Endothelial cell of umbilical vein (primary cell): ENCODE data around the gene LNPEP. TPM values are rescaled to one million over a fixed set of nuclear protein-coding genes. Genes with fewer than 3 reads are reported as not detected.

Experiments
- BruUV-seq: library from RNA; stranded (reverse); fragments of 400-500 nt; replicated peaks from 2 replicates; lab custom pipeline; 2021; lab: Mats Ljungman, UMichigan
- CTCF ChIA-PET: fragments of 300-600, 350-600 bp; sonication (Branson Sonifier 250); formaldehyde crosslinking; loops from one replicate; lab custom pipeline; 2021; ENCODE audit warnings: antibody characterized with exemption, inconsistent platforms; lab: Charles Lee
- POLR2A ChIA-PET: fragments of 300-600, 350-600 bp; sonication (Branson Sonifier 250); formaldehyde crosslinking; loops from one replicate; lab custom pipeline; 2021; ENCODE audit warnings: antibody characterized with exemption, inconsistent platforms; lab: Charles Lee
- DNase-seq: peaks from one replicate; pipeline ENCODE4 v3.0.0-alpha.2; 2011; ENCODE audit warnings: low read depth, low spot score
- FAIRE-seq: peaks from 2 replicates; lab custom pipeline; 2011; peaks lifted over from hg19 to GRCh38; lab: Jason Lieb, UNC
- H2AFZ ChIP-seq: 2 replicates; pipeline ENCODE4 v1.6.0; 2012; ENCODE audit warnings: low read depth, low read length, control low read depth, inconsistent platforms
- H3K27ac ChIP-seq: 2 replicates; pipeline ENCODE4 v1.5.1; 2011; ENCODE audit warnings: low read depth, mild to moderate bottlenecking, control low read depth, low read length, moderate library complexity; ENCODE audit not compliant: insufficient read depth
- H3K27me3 ChIP-seq, 2 experiments: 2 replicates each; pipeline versions ENCODE4 v1.6.0 to v1.6.1; 2011; ENCODE audit warnings: low read length in 2 of 2, mixed read lengths in 1 of 2; ENCODE audit not compliant: control insufficient read depth in 2 of 2, insufficient read depth in 2 of 2
- H3K36me3 ChIP-seq, 2 experiments: 2 replicates in 1 of 2; 3 replicates in 1 of 2; pipeline ENCODE4 v1.5.1; 2011; ENCODE audit warnings: low read length in 2 of 2, mild to moderate bottlenecking in 1 of 2, moderate library complexity in 1 of 2; ENCODE audit not compliant: control insufficient read depth in 2 of 2, insufficient read depth in 2 of 2; ENCODE audit errors: extremely low read depth in 1 of 2
- H3K4me1 ChIP-seq: 3 replicates; pipeline ENCODE4 v1.5.1; 2011; ENCODE audit warnings: mild to moderate bottlenecking, low read length; ENCODE audit not compliant: control insufficient read depth, insufficient read depth; ENCODE audit errors: extremely low read depth
- H3K4me2 ChIP-seq: 2 replicates; pipeline ENCODE4 v1.6.1; 2011; ENCODE audit warnings: low read length, control low read depth, mixed read lengths; ENCODE audit not compliant: insufficient read depth
- H3K4me3 ChIP-seq, 3 experiments: fragments of 200-600 bp in 1 of 3; sonication (generic), shearing (Covaris generic) in 1 of 3; replicated peaks in 1 of 3; 2 replicates each; pipeline ENCODE4 v1.5.1; 2011 to 2016; ENCODE audit warnings: control low read depth in 3 of 3, low read length in 3 of 3, mild to moderate bottlenecking in 2 of 3, inconsistent platforms in 1 of 3, low read depth in 1 of 3, moderate library complexity in 1 of 3; ENCODE audit not compliant: insufficient read depth in 1 of 3
- H3K79me2 ChIP-seq: 2 replicates; pipeline ENCODE4 v1.6.0; 2012; ENCODE audit warnings: low read length, inconsistent platforms; ENCODE audit not compliant: control insufficient read depth, insufficient read depth
- H3K9ac ChIP-seq: replicated peaks from 2 replicates; pipeline ENCODE3; 2011; ENCODE audit warnings: low read length, control low read depth; ENCODE audit not compliant: insufficient read depth; ENCODE audit errors: extremely low read depth
- H3K9me1 ChIP-seq: replicated peaks from 3 replicates; pipeline ENCODE4 v1.6.0; 2011; ENCODE audit warnings: mild to moderate bottlenecking, low read length; ENCODE audit not compliant: control insufficient read depth, insufficient read depth; ENCODE audit errors: extremely low read depth
- H3K9me3 ChIP-seq: replicated peaks from 2 replicates; pipeline ENCODE4 v1.5.1; 2012; ENCODE audit warnings: low read length, inconsistent platforms; ENCODE audit not compliant: control insufficient read depth, insufficient read depth
- H4K20me1 ChIP-seq: replicated peaks from 2 replicates; pipeline ENCODE3; 2011; ENCODE audit warnings: mild to moderate bottlenecking, low read length; ENCODE audit not compliant: control insufficient read depth, insufficient read depth; ENCODE audit errors: extremely low read depth
- EZH2 ChIP-seq: IDR thresholded peaks from 2 replicates; pipeline ENCODE4 v1.6.1; 2012; ENCODE audit warnings: borderline replicate concordance, low read depth, mild to moderate bottlenecking, moderate library complexity, low read length, inconsistent platforms; ENCODE audit not compliant: severe bottlenecking
- FOS ChIP-seq: IDR thresholded peaks from 2 replicates; pipeline ENCODE4 v1.6.1; 2011; ENCODE audit warnings: mild to moderate bottlenecking, low read length, moderate library complexity, borderline replicate concordance; ENCODE audit not compliant: insufficient read depth
- GATA2 ChIP-seq: IDR thresholded peaks from 2 replicates; pipeline ENCODE4 v1.7.0; 2011; ENCODE audit warnings: low read depth, mild to moderate bottlenecking, moderate library complexity, mixed read lengths, low read length; ENCODE audit not compliant: insufficient read length, insufficient read depth
- JUN ChIP-seq: IDR thresholded peaks from 2 replicates; pipeline ENCODE4 v1.6.1; 2011; ENCODE audit warnings: borderline replicate concordance, low read depth; ENCODE audit not compliant: insufficient read length, insufficient read depth
- MYC ChIP-seq: IDR thresholded peaks from one replicate; pipeline ENCODE4 v1.6.1; 2011; ENCODE audit warnings: mild to moderate bottlenecking, low read depth, low read length
- POLR2A ChIP-seq: IDR thresholded peaks from 2 replicates; pipeline ENCODE4 v1.6.1; 2012; ENCODE audit warnings: low read depth, mild to moderate bottlenecking, control low read depth, low read length
- POLR2AphosphoS5 ChIP-seq: IDR thresholded peaks from 2 replicates; pipeline ENCODE4 v1.6.1; 2012; ENCODE audit warnings: low read depth, mild to moderate bottlenecking, control low read depth, low read length, moderate library complexity; ENCODE audit not compliant: insufficient read depth
- dilution Hi-C: fragments of 300-500 bp; cut with MboI; formaldehyde crosslinking; loops from one replicate; pipeline ENCODE4 v1.15.0; 2019; ENCODE audit warnings: low sequenced_read_pairs; ENCODE audit not compliant: extremely low pct_ligation_motif_present
- intact Hi-C: fragments of 100-400 bp; cut with micrococcal nuclease; formaldehyde crosslinking; loops from one replicate; pipeline ENCODE4 v1.10.0; 2022
- polyA plus RNA-seq, 4 experiments: library from polyadenylated mRNA; depleted of rRNA in 3 of 4; stranded (reverse) in 3 of 4; unstranded in 1 of 4; fragments of >200 nt; gene quantifications; 2 replicates each; pipeline versions ENCODE4 v1.2.1 to v1.2.3, GENCODE V29; 2011 to 2012; ENCODE audit warnings: missing spikeins in 1 of 4
- total RNA-seq: library from RNA; stranded (reverse); gene quantifications from 2 replicates; pipeline ENCODE4 v1.2.3, GENCODE V29; 2021
- TF ChIP-seq, protein P1 (sequence below): IDR thresholded peaks from 2 replicates; pipeline ENCODE4 v1.6.1; 2011; ENCODE audit not compliant: insufficient read depth, insufficient read length
- TF ChIP-seq, protein P2 (sequence below), 2 donors: IDR thresholded peaks; 1 replicate in 1 of 2; 2 replicates in 1 of 2; pipeline ENCODE4 v1.5.1; 2011; ENCODE audit warnings: low read length in 2 of 2, mild to moderate bottlenecking in 2 of 2, moderate library complexity in 2 of 2, control low read depth in 1 of 2, inconsistent platforms in 1 of 2, low read depth in 1 of 2; ENCODE audit not compliant: insufficient read depth in 1 of 2; ENCODE audit errors: extremely low read depth in 1 of 2

LNPEP gene
- total and polyA plus RNA-seq, 2 donors (not counting 3 experiments of a cell fraction or from before 2014, with no cell fraction given) = 7.0 to 23.5 TPM

DNA sequence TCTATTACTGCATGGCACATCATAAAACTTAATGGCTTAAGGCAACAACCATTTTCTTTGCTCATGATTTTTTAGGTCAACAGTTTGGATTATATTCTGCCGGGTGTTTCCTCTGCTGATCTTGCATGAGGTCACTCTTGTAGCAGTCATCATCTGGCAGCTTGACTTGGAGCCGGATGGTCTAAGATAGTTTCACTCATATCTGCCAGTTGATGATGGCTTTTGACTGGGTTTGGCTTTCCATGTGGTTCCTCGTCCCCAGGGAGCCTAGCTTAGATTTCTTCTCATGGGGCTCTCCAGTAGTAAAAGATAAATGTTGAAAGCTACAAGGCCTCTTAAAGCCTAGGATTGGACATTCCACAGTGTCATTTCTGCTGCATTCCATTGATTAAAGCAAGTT is 27.4 kb downstream of the LNPEP start:
- TF ChIP-seq FOS (no peak), MYC (no peak), POLR2AphosphoS5 (no peak), JUN (peak; percentile 73)
- TF ChIP-seq, protein P1, sequence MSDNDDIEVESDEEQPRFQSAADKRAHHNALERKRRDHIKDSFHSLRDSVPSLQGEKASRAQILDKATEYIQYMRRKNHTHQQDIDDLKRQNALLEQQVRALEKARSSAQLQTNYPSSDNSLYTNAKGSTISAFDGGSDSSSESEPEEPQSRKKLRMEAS = no peak
- peak overlapping the region; percentile 51 for H3K27ac ChIP-seq
- no TSS peak for BruUV-seq
- H3K4me2 ChIP-seq = no peak overlapping the region
- H4K20me1 ChIP-seq = no peaks in the 10 kb centered on the region
- POLR2A ChIA-PET = no interaction called here
- peaks cover 18% of the 10 kb centered on the region for H3K79me2 ChIP-seq
- intact Hi-C loops (no loop called here), dilution Hi-C loops (no loop called here)
- H3K4me3 ChIP-seq = no peak overlapping the region
- H3K9me1 ChIP-seq = peaks cover 2% of the 10 kb centered on the region
- no peak overlapping the region for H2AFZ ChIP-seq
- FAIRE-seq (no peak), DNase-seq (peak; percentile 84)
- peaks cover 24% of the 10 kb centered on the region for H3K4me1 ChIP-seq
- no peaks in the 10 kb centered on the region for H3K27me3 ChIP-seq
- H3K36me3 ChIP-seq = no peaks in the 10 kb centered on the region
- CTCF ChIA-PET = interaction anchor here (1.0 to 1.8 kb wide), 3 partner anchors 10 to 95 kb away, joined by 4 to 7 read pairs (median 5); no protein-coding TSS in a partner anchor
- no peaks in the 10 kb centered on the region for H3K9me3 ChIP-seq
- no peak overlapping the region for H3K9ac ChIP-seq

DNA sequence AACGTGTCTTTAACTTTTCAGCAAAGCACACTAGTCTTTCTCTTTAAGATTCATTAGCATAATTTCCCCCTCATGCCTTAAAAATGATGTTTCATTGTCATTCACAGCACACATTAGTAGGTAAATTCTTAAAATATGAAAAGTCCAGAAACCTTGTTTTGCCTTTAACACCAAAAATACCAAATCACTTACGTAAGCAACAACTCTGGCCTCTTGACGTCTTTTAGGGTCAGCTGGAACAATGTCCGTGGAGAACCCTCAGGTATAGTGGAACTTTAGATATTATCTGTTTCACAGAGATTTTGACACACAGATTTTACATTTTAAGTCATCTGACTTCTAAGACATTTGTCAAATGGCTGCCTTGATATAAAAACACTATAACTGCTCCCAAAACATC is 30.9 kb downstream of the LNPEP start:
- BruUV-seq = no TSS peak
- Histone ChIP-seq H3K4me2 (no peak overlapping the region), H3K9me1 (peaks cover 2% of the 10 kb centered on the region), H3K79me2 (peaks cover 34% of the 10 kb centered on the region), H3K27me3 (no peaks in the 10 kb centered on the region), H2AFZ (no peak overlapping the region), H3K4me1 (peaks cover 34% of the 10 kb centered on the region), H3K9ac (no peak overlapping the region), H4K20me1 (no peaks in the 10 kb centered on the region), H3K4me3 (no peak overlapping the region), H3K36me3 (no peaks in the 10 kb centered on the region), H3K27ac (no peak overlapping the region), H3K9me3 (no peaks in the 10 kb centered on the region)
- FAIRE-seq (no peak), DNase-seq (no peak)
- ChIA-PET POLR2A (no interaction called here), CTCF (interaction anchor here (0.9 to 1.9 kb wide), 2 partner anchors 12 to 98 kb away, joined by 3 to 5 read pairs; no protein-coding TSS in a partner anchor)
- dilution Hi-C loops = no loop called here
- intact Hi-C loops = no loop called here
- TF ChIP-seq, protein P1 = no peak
- TF ChIP-seq POLR2AphosphoS5 = no peak
- TF ChIP-seq POLR2A = no peak
- no peak for TF ChIP-seq JUN
- TF ChIP-seq, protein P2, sequence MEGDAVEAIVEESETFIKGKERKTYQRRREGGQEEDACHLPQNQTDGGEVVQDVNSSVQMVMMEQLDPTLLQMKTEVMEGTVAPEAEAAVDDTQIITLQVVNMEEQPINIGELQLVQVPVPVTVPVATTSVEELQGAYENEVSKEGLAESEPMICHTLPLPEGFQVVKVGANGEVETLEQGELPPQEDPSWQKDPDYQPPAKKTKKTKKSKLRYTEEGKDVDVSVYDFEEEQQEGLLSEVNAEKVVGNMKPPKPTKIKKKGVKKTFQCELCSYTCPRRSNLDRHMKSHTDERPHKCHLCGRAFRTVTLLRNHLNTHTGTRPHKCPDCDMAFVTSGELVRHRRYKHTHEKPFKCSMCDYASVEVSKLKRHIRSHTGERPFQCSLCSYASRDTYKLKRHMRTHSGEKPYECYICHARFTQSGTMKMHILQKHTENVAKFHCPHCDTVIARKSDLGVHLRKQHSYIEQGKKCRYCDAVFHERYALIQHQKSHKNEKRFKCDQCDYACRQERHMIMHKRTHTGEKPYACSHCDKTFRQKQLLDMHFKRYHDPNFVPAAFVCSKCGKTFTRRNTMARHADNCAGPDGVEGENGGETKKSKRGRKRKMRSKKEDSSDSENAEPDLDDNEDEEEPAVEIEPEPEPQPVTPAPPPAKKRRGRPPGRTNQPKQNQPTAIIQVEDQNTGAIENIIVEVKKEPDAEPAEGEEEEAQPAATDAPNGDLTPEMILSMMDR (IDR thresholded peaks at IDR 0.05; ENCODE audit: extremely low read depth in 1 of 2, insufficient read depth in 1 of 2, low read depth in 1 of 2, low read length in 2 of 2) = no peak
- no peak for TF ChIP-seq GATA2
- TF ChIP-seq EZH2 = no peak
- no peak for TF ChIP-seq FOS
